ENCODE data around the gene SLC12A8.

Gene SLC12A8

DNA sequence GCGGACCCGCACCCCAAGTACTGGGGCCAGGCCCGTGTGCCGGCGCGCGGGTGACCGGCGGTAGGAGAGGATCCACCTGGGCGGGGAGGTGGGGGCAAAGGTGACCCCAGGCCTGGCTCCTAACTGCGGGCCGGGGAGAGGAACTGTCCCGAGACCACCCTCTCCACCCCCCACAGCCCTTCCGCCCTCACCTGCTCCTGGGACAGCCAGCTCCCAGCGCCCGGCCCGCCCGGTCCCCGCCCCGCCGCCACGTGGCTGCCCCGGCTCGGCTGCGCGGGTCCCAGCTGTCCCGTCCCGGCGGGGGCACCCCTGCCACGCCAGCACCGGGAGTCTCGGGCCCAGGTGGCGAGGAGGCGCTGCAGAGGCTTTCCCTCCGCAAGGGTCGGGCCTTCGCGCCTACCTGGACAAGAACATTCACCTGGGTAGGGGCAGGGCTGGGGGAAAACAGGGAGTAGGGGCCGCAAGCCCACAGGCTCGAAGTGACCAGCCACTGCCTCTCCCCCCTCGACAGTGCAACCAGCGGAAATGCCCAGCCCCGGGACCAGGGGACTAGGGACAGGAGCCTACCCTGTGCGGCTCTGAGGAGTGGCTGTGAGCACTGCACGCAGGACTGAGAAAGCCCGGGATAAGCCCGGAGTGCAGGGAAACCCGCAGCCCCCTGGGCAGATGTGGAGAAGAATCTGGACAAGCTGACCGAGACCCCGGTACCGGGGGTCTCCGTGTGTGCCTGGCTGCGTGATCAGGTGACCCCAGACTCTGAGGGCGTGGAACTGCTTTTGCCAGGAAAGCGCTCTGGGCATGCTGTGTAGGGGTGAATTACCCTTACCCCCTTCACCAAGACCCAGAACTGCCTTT lies at the start of gene SLC12A8:
Gene SLC12A8, minus strand, starts transcription at position 240 of the 855 bp plus-strand sequence. CDS start 1,399 bp downstream, outside the sequence.
- Histone ChIP-seq H3K27ac (ENCODE audit: low read depth, low read length) (no peak within 1 kb of the TSS), H3K36me3 (ENCODE audit: control insufficient read depth in 5 of 5, insufficient read depth in 5 of 5, low read length in 5 of 5) (no peaks in the 10 kb centered on the region), H3K9me3 (ENCODE audit: control insufficient read depth in 5 of 5, low read length in 5 of 5) (peaks cover 0 to 2% (median 0%) of the 10 kb centered on the region in 5 donors), H3K4me1 (ENCODE audit: control insufficient read depth in 5 of 5, insufficient read depth in 5 of 5, low read length in 5 of 5) (peaks cover 3 to 16% (median 13%) of the 10 kb centered on the region in 5 donors), H3K9ac (ENCODE audit: low read length in 5 of 5) (peak within 1 kb of the TSS; percentile 52 to 77 (median 56)), H3K4me3 (ENCODE audit: low read depth in 1 of 5, low read length in 5 of 5) (peak within 1 kb of the TSS; percentile 50 to 69 (median 57)), H3K27me3 (ENCODE audit: control insufficient read depth in 5 of 5, insufficient read depth in 4 of 5, low read length in 5 of 5) (peaks cover 7 to 25% (median 17%) of the 10 kb centered on the region in 5 donors)

- H3K9me3 ChIP-seq (ENCODE audit: control insufficient read depth in 5 of 5, low read length in 5 of 5): no peaks in the 10 kb centered on the region
- H3K9ac ChIP-seq (ENCODE audit: low read length in 5 of 5): no peak overlapping the region
- H3K4me1 ChIP-seq (ENCODE audit: control insufficient read depth in 5 of 5, insufficient read depth in 5 of 5, low read length in 5 of 5): peaks cover 0 to 6% (median 0%) of the 10 kb centered on the region in 5 donors
- H3K27me3 ChIP-seq (ENCODE audit: control insufficient read depth in 5 of 5, insufficient read depth in 4 of 5, low read length in 5 of 5): no peaks in the 10 kb centered on the region
- peaks cover 0 to 4% (median 4%) of the 10 kb centered on the region in 5 donors for H3K36me3 ChIP-seq (ENCODE audit: control insufficient read depth in 5 of 5, insufficient read depth in 5 of 5, low read length in 5 of 5)
- H3K27ac ChIP-seq (ENCODE audit: low read depth, low read length): no peak overlapping the region
- no peak overlapping the region for H3K4me3 ChIP-seq (ENCODE audit: low read depth in 1 of 5, low read length in 5 of 5)
Observed at GRCh38 chr3:125262161-125262560, 49.6 kb upstream of the SLC12A8 start.

- Histone ChIP-seq H3K27me3 (ENCODE audit: control insufficient read depth in 5 of 5, insufficient read depth in 4 of 5, low read length in 5 of 5) (no peaks in the 10 kb centered on the region), H3K27ac (ENCODE audit: low read depth, low read length) (no peak overlapping the region), H3K9ac (ENCODE audit: low read length in 5 of 5) (no peak overlapping the region), H3K4me1 (ENCODE audit: control insufficient read depth in 5 of 5, insufficient read depth in 5 of 5, low read length in 5 of 5) (peaks cover 0 to 6% (median 0%) of the 10 kb centered on the region in 5 donors), H3K4me3 (ENCODE audit: low read depth in 1 of 5, low read length in 5 of 5) (no peak overlapping the region), H3K9me3 (ENCODE audit: control insufficient read depth in 5 of 5, low read length in 5 of 5) (peaks cover 0 to 4% (median 0%) of the 10 kb centered on the region in 5 donors), H3K36me3 (ENCODE audit: control insufficient read depth in 5 of 5, insufficient read depth in 5 of 5, low read length in 5 of 5) (peaks cover 0 to 4% (median 4%) of the 10 kb centered on the region in 5 donors)
Observed at GRCh38 chr3:125261031-125261430, 48.5 kb upstream of the SLC12A8 start.

DNA sequence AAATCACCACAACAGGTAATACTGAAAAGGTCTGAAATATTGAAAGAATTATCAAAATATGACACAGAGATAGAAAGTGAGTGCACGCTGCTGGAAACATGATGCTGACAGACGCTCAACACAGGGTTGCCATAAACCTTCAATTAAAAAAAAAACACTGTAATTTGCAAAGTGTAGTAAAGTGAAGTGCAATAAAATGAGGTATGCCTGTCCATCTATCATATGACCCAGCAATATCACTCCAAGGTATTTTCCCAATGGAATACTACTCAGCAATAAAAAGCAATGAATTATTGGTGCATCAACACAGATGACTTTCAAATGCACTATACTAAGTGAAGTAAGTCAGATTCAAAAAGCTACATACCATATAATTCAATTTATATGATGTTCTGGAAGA lies 47.6 kb upstream of the SLC12A8 start:
- peaks cover 0 to 4% (median 4%) of the 10 kb centered on the region in 5 donors for H3K36me3 ChIP-seq (ENCODE audit: control insufficient read depth in 5 of 5, insufficient read depth in 5 of 5, low read length in 5 of 5)
- no peak overlapping the region for H3K9ac ChIP-seq (ENCODE audit: low read length in 5 of 5)
- no peak overlapping the region for H3K27ac ChIP-seq (ENCODE audit: low read depth, low read length)
- H3K27me3 ChIP-seq (ENCODE audit: control insufficient read depth in 5 of 5, insufficient read depth in 4 of 5, low read length in 5 of 5): no peaks in the 10 kb centered on the region
- peaks cover 0 to 6% (median 0%) of the 10 kb centered on the region in 5 donors for H3K4me1 ChIP-seq (ENCODE audit: control insufficient read depth in 5 of 5, insufficient read depth in 5 of 5, low read length in 5 of 5)
- H3K4me3 ChIP-seq (ENCODE audit: low read depth in 1 of 5, low read length in 5 of 5): no peak overlapping the region
- peaks cover 0 to 4% (median 0%) of the 10 kb centered on the region in 5 donors for H3K9me3 ChIP-seq (ENCODE audit: control insufficient read depth in 5 of 5, low read length in 5 of 5)

DNA sequence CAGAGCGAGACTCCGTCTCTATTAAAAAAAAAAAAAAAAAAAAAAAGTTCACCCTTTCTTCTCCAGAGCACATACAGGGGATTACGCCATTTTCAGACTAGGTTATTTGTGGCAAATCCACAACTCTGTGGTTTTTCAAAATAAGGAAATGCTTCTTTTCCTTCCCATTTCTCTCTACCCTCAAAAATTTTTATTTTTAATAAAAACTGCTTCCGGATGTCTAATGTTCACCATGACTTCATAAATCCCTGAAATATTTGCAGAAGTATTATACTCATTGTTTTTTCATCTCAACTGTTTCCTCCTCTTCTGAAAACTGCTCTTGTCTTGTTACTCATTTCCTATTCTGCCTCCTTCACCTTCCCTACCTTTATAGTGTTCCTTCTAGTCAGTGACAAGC lies 45.0 kb upstream of the SLC12A8 start:
- peaks cover 0 to 4% (median 0%) of the 10 kb centered on the region in 5 donors for H3K9me3 ChIP-seq (ENCODE audit: control insufficient read depth in 5 of 5, low read length in 5 of 5)

GRCh38 chr3:125256675-125257074 lies 44.1 kb upstream of the SLC12A8 start:
- H3K27me3 ChIP-seq (ENCODE audit: control insufficient read depth in 5 of 5, insufficient read depth in 4 of 5, low read length in 5 of 5): no peaks in the 10 kb centered on the region
- no peaks in the 10 kb centered on the region for H3K4me1 ChIP-seq (ENCODE audit: control insufficient read depth in 5 of 5, insufficient read depth in 5 of 5, low read length in 5 of 5)
- H3K4me3 ChIP-seq (ENCODE audit: low read depth in 1 of 5, low read length in 5 of 5): no peak overlapping the region
- no peak overlapping the region for H3K9ac ChIP-seq (ENCODE audit: low read length in 5 of 5)
- H3K9me3 ChIP-seq (ENCODE audit: control insufficient read depth in 5 of 5, low read length in 5 of 5): peaks cover 0 to 4% (median 0%) of the 10 kb centered on the region in 5 donors
- H3K27ac ChIP-seq (ENCODE audit: low read depth, low read length): no peak overlapping the region
- peaks cover 2 to 7% (median 3%) of the 10 kb centered on the region in 5 donors for H3K36me3 ChIP-seq (ENCODE audit: control insufficient read depth in 5 of 5, insufficient read depth in 5 of 5, low read length in 5 of 5)

More for the DNA sequence above, 45.0 kb upstream of the SLC12A8 start:
- Histone ChIP-seq H3K27ac (ENCODE audit: low read depth, low read length) (no peak overlapping the region), H3K27me3 (ENCODE audit: control insufficient read depth in 5 of 5, insufficient read depth in 4 of 5, low read length in 5 of 5) (no peaks in the 10 kb centered on the region), H3K4me3 (ENCODE audit: low read depth in 1 of 5, low read length in 5 of 5) (no peak overlapping the region), H3K9ac (ENCODE audit: low read length in 5 of 5) (no peak overlapping the region), H3K36me3 (ENCODE audit: control insufficient read depth in 5 of 5, insufficient read depth in 5 of 5, low read length in 5 of 5) (peaks cover 0 to 4% (median 2%) of the 10 kb centered on the region in 5 donors), H3K4me1 (ENCODE audit: control insufficient read depth in 5 of 5, insufficient read depth in 5 of 5, low read length in 5 of 5) (peaks cover 0 to 6% (median 0%) of the 10 kb centered on the region in 5 donors)

DNA sequence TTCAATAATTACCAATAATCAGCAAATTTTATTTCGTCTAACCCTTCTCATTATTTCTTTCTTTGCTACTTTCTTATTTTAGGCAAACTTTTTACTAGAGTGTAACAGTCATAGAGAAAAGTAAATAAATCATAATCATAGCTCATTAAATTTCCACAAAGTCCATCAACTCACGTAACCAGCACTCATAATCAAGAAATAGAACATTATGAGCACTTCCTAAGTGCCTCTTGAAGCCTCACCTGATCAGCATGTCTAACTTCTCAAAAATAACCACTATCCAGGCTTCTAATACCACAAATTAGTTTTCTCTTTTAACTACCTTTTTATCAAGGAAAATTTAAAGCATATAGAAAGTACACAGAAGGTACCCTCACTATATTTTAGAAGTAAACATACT lies 38.4 kb upstream of the SLC12A8 start:
- no peak overlapping the region for H3K27ac ChIP-seq (ENCODE audit: low read depth, low read length)

DNA sequence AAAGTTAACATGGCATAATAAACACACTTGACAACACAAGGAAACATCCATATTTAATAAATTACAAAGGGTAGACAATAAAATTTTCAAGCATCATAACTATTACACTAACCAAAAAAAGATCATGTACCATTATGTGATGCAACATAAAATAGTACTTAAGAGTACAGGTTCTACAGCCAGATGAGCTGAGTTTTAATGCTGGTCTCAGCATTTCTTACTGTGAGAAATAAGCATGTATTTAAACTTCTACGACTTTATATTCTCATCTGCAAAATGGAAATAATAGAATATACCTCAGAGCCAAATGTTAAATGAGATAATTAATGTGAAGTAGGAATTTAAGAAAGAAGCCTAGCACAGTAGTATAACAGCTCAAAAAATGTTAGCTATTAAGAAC lies 33.7 kb upstream of the SLC12A8 start:
- Histone ChIP-seq H3K27ac (ENCODE audit: low read depth, low read length) (no peak overlapping the region), H3K36me3 (ENCODE audit: control insufficient read depth in 5 of 5, insufficient read depth in 5 of 5, low read length in 5 of 5) (peaks cover 0 to 15% (median 4%) of the 10 kb centered on the region in 5 donors), H3K9me3 (ENCODE audit: control insufficient read depth in 5 of 5, low read length in 5 of 5) (no peaks in the 10 kb centered on the region), H3K4me1 (ENCODE audit: control insufficient read depth in 5 of 5, insufficient read depth in 5 of 5, low read length in 5 of 5) (peaks cover 0 to 2% (median 0%) of the 10 kb centered on the region in 5 donors), H3K9ac (ENCODE audit: low read length in 5 of 5) (no peak overlapping the region), H3K4me3 (ENCODE audit: low read depth in 1 of 5, low read length in 5 of 5) (no peak overlapping the region), H3K27me3 (ENCODE audit: control insufficient read depth in 5 of 5, insufficient read depth in 4 of 5, low read length in 5 of 5) (no peaks in the 10 kb centered on the region)

More for the DNA sequence above, 38.4 kb upstream of the SLC12A8 start:
- Histone ChIP-seq H3K36me3 (ENCODE audit: control insufficient read depth in 5 of 5, insufficient read depth in 5 of 5, low read length in 5 of 5) (peaks cover 4 to 16% (median 4%) of the 10 kb centered on the region in 5 donors), H3K4me3 (ENCODE audit: low read depth in 1 of 5, low read length in 5 of 5) (no peak overlapping the region), H3K9me3 (ENCODE audit: control insufficient read depth in 5 of 5, low read length in 5 of 5) (no peaks in the 10 kb centered on the region), H3K27me3 (ENCODE audit: control insufficient read depth in 5 of 5, insufficient read depth in 4 of 5, low read length in 5 of 5) (no peaks in the 10 kb centered on the region), H3K4me1 (ENCODE audit: control insufficient read depth in 5 of 5, insufficient read depth in 5 of 5, low read length in 5 of 5) (peaks cover 0 to 2% (median 0%) of the 10 kb centered on the region in 5 donors), H3K9ac (ENCODE audit: low read length in 5 of 5) (no peak overlapping the region)

DNA sequence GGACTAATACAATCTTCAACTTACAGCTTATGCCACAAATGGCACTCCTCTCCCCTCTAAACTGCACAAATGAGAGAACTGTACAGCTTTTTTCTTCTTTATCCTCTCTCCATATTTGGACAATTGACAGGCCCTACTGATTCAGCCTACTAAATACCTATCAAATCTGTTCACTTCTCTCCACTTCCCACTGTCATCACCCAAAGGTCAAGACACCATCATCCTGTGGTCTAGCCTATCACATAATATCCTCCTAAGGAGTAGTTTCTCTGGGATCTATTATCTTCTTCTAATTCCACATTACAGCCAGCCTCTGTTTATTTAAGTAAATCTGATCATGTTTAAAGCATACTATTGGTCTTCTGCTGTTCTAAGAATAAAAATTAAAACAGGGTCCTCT lies 33.0 kb upstream of the SLC12A8 start:
- no peak overlapping the region for H3K27ac ChIP-seq (ENCODE audit: low read depth, low read length)
- no peak overlapping the region for H3K4me3 ChIP-seq (ENCODE audit: low read depth in 1 of 5, low read length in 5 of 5)
- peaks cover 0 to 10% (median 0%) of the 10 kb centered on the region in 5 donors for H3K4me1 ChIP-seq (ENCODE audit: control insufficient read depth in 5 of 5, insufficient read depth in 5 of 5, low read length in 5 of 5)
- H3K9me3 ChIP-seq (ENCODE audit: control insufficient read depth in 5 of 5, low read length in 5 of 5): no peaks in the 10 kb centered on the region
- H3K27me3 ChIP-seq (ENCODE audit: control insufficient read depth in 5 of 5, insufficient read depth in 4 of 5, low read length in 5 of 5): no peaks in the 10 kb centered on the region
- no peak overlapping the region for H3K9ac ChIP-seq (ENCODE audit: low read length in 5 of 5)
- peaks cover 0 to 15% (median 4%) of the 10 kb centered on the region in 5 donors for H3K36me3 ChIP-seq (ENCODE audit: control insufficient read depth in 5 of 5, insufficient read depth in 5 of 5, low read length in 5 of 5)

GRCh38 chr3:125240496-125240895 lies 27.9 kb upstream of the SLC12A8 start:
- Histone ChIP-seq H3K36me3 (ENCODE audit: control insufficient read depth in 5 of 5, insufficient read depth in 5 of 5, low read length in 5 of 5) (peaks cover 0 to 5% (median 0%) of the 10 kb centered on the region in 5 donors), H3K4me3 (ENCODE audit: low read depth in 1 of 5, low read length in 5 of 5) (peak overlapping the region in 1 of 5 donors; percentile 15), H3K9ac (ENCODE audit: low read length in 5 of 5) (no peak overlapping the region), H3K4me1 (ENCODE audit: control insufficient read depth in 5 of 5, insufficient read depth in 5 of 5, low read length in 5 of 5) (peaks cover 0 to 22% (median 10%) of the 10 kb centered on the region in 5 donors), H3K9me3 (ENCODE audit: control insufficient read depth in 5 of 5, low read length in 5 of 5) (no peaks in the 10 kb centered on the region), H3K27ac (ENCODE audit: low read depth, low read length) (no peak overlapping the region), H3K27me3 (ENCODE audit: control insufficient read depth in 5 of 5, insufficient read depth in 4 of 5, low read length in 5 of 5) (no peaks in the 10 kb centered on the region)

Measured in subcutaneous abdominal adipose tissue (tissue), 5 donors.